Gastrocnemius medialis (tissue), 4 donors: ENCODE results near the gene GAB2. TPM values are rescaled to one million over a fixed set of nuclear protein-coding genes. Genes with fewer than 3 reads are reported as not detected.

Source experiments
- ATAC-seq, 2 donors: fragments of 150-250 bp; one replicate each; pipeline ENCODE4 v1.9.1; 2016
- DNase-seq, 2 donors: peaks; one replicate each; pipeline ENCODE4 v3.0.0-alpha.2; 2019
- H3K27ac ChIP-seq, 4 donors: fragments of 200-600 bp; sonication (generic); 1 replicate in 1 of 4; 2 replicates in 3 of 4; pipeline ENCODE4 v1.5.1; 2016 to 2018; ENCODE audit warnings: mild to moderate bottlenecking in 2 of 4, moderate library complexity in 1 of 4
- H3K27me3 ChIP-seq, 3 donors: fragments of 200-600 bp; sonication (generic) in 2 of 3; 1 replicate in 1 of 3; 2 replicates in 2 of 3; pipeline versions ENCODE4 v1.5.1 to v1.6.0; 2016 to 2019; ENCODE audit warnings: mild to moderate bottlenecking in 1 of 3, moderate library complexity in 1 of 3
- H3K36me3 ChIP-seq, 2 donors: fragments of 200-600 bp; sonication (generic) in 1 of 2; one replicate each; pipeline ENCODE4 v1.5.1; 2017 to 2018
- H3K4me1 ChIP-seq, 2 donors: fragments of 200-600 bp; sonication (generic) in 1 of 2; one replicate each; pipeline ENCODE4 v1.5.1; 2016 to 2017; ENCODE audit warnings: mild to moderate bottlenecking in 2 of 2
- H3K4me3 ChIP-seq, 4 donors: fragments of 200-600 bp; sonication (generic) in 3 of 4; 1 replicate in 1 of 4; 2 replicates in 3 of 4; pipeline ENCODE4 v1.5.1; 2016 to 2019; ENCODE audit warnings: mild to moderate bottlenecking in 2 of 4
- H3K9me3 ChIP-seq, 3 donors: fragments of 200-600 bp; sonication (generic) in 2 of 3; 1 replicate in 1 of 3; 2 replicates in 2 of 3; pipeline ENCODE4 v1.5.1; 2016 to 2019
- CTCF ChIP-seq, 5 experiments: fragments of 450-650 bp in 3 of 5; fragments of 200-600 bp in 2 of 5; sonication (generic) in 2 of 5; IDR thresholded peaks in 4 of 5; conservative IDR thresholded peaks in 1 of 5; 1 replicate in 4 of 5; 2 replicates in 1 of 5; pipeline ENCODE4 v1.5.1; 2016 to 2019; ENCODE audit warnings: antibody characterized with exemption in 5 of 5, mild to moderate bottlenecking in 3 of 5, moderate library complexity in 3 of 5
- POLR2A ChIP-seq, 2 donors: fragments of 450-650 bp; IDR thresholded peaks; one replicate each; pipeline ENCODE4 v1.6.1; 2017; ENCODE audit warnings: antibody characterized with exemption in 2 of 2, mild to moderate bottlenecking in 2 of 2, moderate library complexity in 2 of 2
- in situ Hi-C, 4 donors: fragments of 200-750 bp; cut with MboI; loops; one replicate each; pipeline versions ENCODE4 v1.15.0 to v1.8.0; 2017; ENCODE audit warnings: low sequenced_read_pairs in 4 of 4
- intact Hi-C: fragments of 100-400 bp; cut with DNase I; formaldehyde crosslinking; loops from one replicate; pipeline ENCODE4 v1.15.1; 2023; ENCODE audit warnings: low total_unique reads
- total RNA-seq, 4 donors: library from RNA; depleted of rRNA; stranded (reverse); fragments of >200 nt; gene quantifications; one replicate each; pipeline versions ENCODE4 v1.1.0 to v1.2.3, GENCODE V29; 2016

Gene GAB2
- total RNA-seq, 4 donors from 2014 or later: 4.9 to 68.0 (median 25.8) TPM

GRCh38 chr11:78427615-78428265, 10.1 kb upstream of the GAB2 start:
- no peaks in the 10 kb centered on the region for H3K4me1 ChIP-seq
- ATAC-seq (no peak), DNase-seq (no peak)
- TF ChIP-seq POLR2A (IDR thresholded peaks at IDR 0.05) (no peak), CTCF (IDR thresholded peaks at IDR 0.05 in 4 of 5, conservative IDR thresholded peaks at IDR 0.05 in 1 of 5) (no peak)
- H3K27ac ChIP-seq: peak overlapping the region in 1 of 4 donors; percentile 10
- H3K4me3 ChIP-seq: peak overlapping the region in 1 of 4 donors; percentile 14
- H3K27me3 ChIP-seq: no peaks in the 10 kb centered on the region
- in situ Hi-C loops: no loop called here
- no peaks in the 10 kb centered on the region for H3K36me3 ChIP-seq
- intact Hi-C loops: no loop called here
- no peaks in the 10 kb centered on the region for H3K9me3 ChIP-seq

- DNase-seq (no peak), ATAC-seq (no peak)
- TF ChIP-seq CTCF (IDR thresholded peaks at IDR 0.05 in 4 of 5, conservative IDR thresholded peaks at IDR 0.05 in 1 of 5) (no peak), POLR2A (IDR thresholded peaks at IDR 0.05) (no peak)
- intact Hi-C loops: no loop called here
- Histone ChIP-seq H3K27ac (no peak overlapping the region), H3K36me3 (no peaks in the 10 kb centered on the region), H3K27me3 (no peaks in the 10 kb centered on the region), H3K4me3 (no peak overlapping the region), H3K9me3 (no peaks in the 10 kb centered on the region), H3K4me1 (no peaks in the 10 kb centered on the region)
- in situ Hi-C loops: no loop called here
Measured at GRCh38 chr11:78426845-78427244, 9.2 kb upstream of the GAB2 start.

DNA sequence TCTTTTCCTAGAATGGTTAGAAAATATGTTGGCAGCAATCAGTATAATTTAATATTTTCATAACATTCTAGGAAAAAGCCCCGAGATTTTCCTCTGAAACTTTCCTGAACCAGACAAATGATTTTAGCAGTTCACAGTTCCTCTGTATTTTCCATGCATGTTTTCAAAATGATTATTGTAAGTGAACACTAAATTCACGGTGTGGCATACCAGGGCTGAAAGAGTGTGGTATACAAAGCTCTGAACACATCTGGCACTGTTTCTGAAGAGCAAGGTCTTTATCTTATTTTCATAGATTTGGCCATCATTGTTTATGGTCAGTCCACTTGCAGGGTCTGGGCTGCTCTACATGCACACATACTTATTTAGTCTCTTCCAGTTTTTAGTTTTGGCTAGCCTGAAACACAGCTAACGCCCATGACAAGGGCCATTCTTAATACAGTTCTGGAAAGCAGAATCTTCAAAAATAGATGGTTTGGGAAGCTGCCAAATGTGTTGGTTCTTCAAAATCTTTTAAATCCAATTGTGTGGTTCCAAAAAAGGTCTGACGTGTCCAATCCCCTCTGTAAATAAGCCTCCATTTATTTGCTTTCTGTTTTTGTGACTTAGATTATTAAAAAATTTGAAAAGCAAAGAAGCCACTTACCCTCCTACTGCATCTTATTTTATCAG, 7.9 kb upstream of the GAB2 start:
- Histone ChIP-seq H3K27ac (no peak overlapping the region), H3K4me1 (peaks cover under 1 to 2% of the 10 kb centered on the region in 2 donors), H3K27me3 (no peaks in the 10 kb centered on the region), H3K9me3 (no peaks in the 10 kb centered on the region), H3K36me3 (no peaks in the 10 kb centered on the region), H3K4me3 (no peak overlapping the region)
- ATAC-seq (no peak), DNase-seq (no peak)
- in situ Hi-C loops (no loop called here), intact Hi-C loops (no loop called here)
- TF ChIP-seq POLR2A (IDR thresholded peaks at IDR 0.05): no peak
- TF ChIP-seq CTCF (IDR thresholded peaks at IDR 0.05 in 4 of 5, conservative IDR thresholded peaks at IDR 0.05 in 1 of 5): no peak

- in situ Hi-C loops (loop anchor here in 3 of 4 donors (25.0 kb wide), 2 partner anchors 187 to 287 kb away; partner anchors contain the start of gene ALG8 (in 1 of the 3)), intact Hi-C loops (no loop called here)
- Histone ChIP-seq H3K36me3 (no peaks in the 10 kb centered on the region), H3K9me3 (no peaks in the 10 kb centered on the region), H3K4me1 (peaks cover 7% of the 10 kb centered on the region in 2 donors), H3K27ac (peak overlapping the region in 1 of 4 donors; percentile 25), H3K27me3 (peaks cover 0 to 4% (median 0%) of the 10 kb centered on the region in 3 donors), H3K4me3 (no peak overlapping the region)
- DNase-seq (no peak), ATAC-seq (no peak)
- TF ChIP-seq POLR2A (IDR thresholded peaks at IDR 0.05): no peak
- no peak for TF ChIP-seq CTCF (IDR thresholded peaks at IDR 0.05 in 4 of 5, conservative IDR thresholded peaks at IDR 0.05 in 1 of 5)
Measured at GRCh38 chr11:78424334-78425270, 7.0 kb upstream of the GAB2 start.
